Glomerular visceral epithelial cell (primary cell): Measurements from ENCODE around the gene PDE6A.

ENCODE experiments used
- DNase-seq: peaks from one replicate; pipeline ENCODE4 v3.0.0-alpha.2; 2016; ENCODE audit errors: extremely low spot score

PDE6A gene

GRCh38 chr5:149838881-149839739 lies 105.5 kb downstream of the PDE6A start:
- peak; percentile 70 for DNase-seq

GRCh38 chr5:149837680-149838269 lies 106.8 kb downstream of the PDE6A start:
- peak; percentile 75 for DNase-seq

- no peak for DNase-seq
Measured at GRCh38 chr5:149836451-149837139, 108.0 kb downstream of the PDE6A start.

GRCh38 chr5:149834246-149834855 lies 110.2 kb downstream of the PDE6A start:
- DNase-seq: peak; percentile 79

GRCh38 chr5:149833116-149833827 lies 111.3 kb downstream of the PDE6A start:
- DNase-seq: no peak

- DNase-seq: no peak
Measured at GRCh38 chr5:149832636-149833035, 112.0 kb downstream of the PDE6A start.

- peak; percentile 76 for DNase-seq
Measured at GRCh38 chr5:149831492-149831891, 113.1 kb downstream of the PDE6A start.

GRCh38 chr5:149830579-149830978 lies 114.0 kb downstream of the PDE6A start:
- no peak for DNase-seq

GRCh38 chr5:149829954-149830353 lies 114.6 kb downstream of the PDE6A start:
- peak; percentile 19 for DNase-seq

GRCh38 chr5:149828161-149829011 lies 116.2 kb downstream of the PDE6A start:
- DNase-seq: peak; percentile 89

- DNase-seq: no peak
Measured at GRCh38 chr5:149827546-149827945, 117.0 kb downstream of the PDE6A start.

GRCh38 chr5:149827086-149827485 lies 117.5 kb downstream of the PDE6A start:
- no peak for DNase-seq

- DNase-seq: no peak
Measured at GRCh38 chr5:149826574-149826973, 118.0 kb downstream of the PDE6A start.

- no peak for DNase-seq
Measured at GRCh38 chr5:149824846-149825245, 119.7 kb downstream of the PDE6A start.

GRCh38 chr5:149824120-149824519 lies 120.5 kb downstream of the PDE6A start:
- DNase-seq: no peak

GRCh38 chr5:149823375-149823774 lies 121.2 kb downstream of the PDE6A start:
- no peak for DNase-seq

- no peak for DNase-seq
Measured at GRCh38 chr5:149822301-149822700, 122.3 kb downstream of the PDE6A start.

GRCh38 chr5:149820536-149821510 lies 123.8 kb downstream of the PDE6A start:
- no peak for DNase-seq

GRCh38 chr5:149820012-149820411 lies 124.6 kb downstream of the PDE6A start:
- no peak for DNase-seq
